Epithelial cell of esophagus (primary cell): Measurements from ENCODE around the gene CA10.
A peak's percentile ranks its signal among the peaks of the same experiment; 100 is the strongest.

ENCODE experiments used
- DNase-seq: peaks from one replicate; pipeline ENCODE4 v3.0.0; 2010; ENCODE audit warnings: low read depth
- H3K4me3 ChIP-seq: 2 replicates; pipeline ENCODE4 v1.5.1; 2011; ENCODE audit warnings: mild to moderate bottlenecking, low read length, control low read depth
- TF ChIP-seq, protein P1 (sequence below): IDR thresholded peaks from 2 replicates; pipeline ENCODE4 v1.5.1; 2011; ENCODE audit warnings: low read depth, mild to moderate bottlenecking, low read length, control low read depth, inconsistent platforms; ENCODE audit not compliant: insufficient read depth; ENCODE audit errors: missing control alignments

CA10 gene

GRCh38 chr17:51684214-51684613 is 474.3 kb downstream of the CA10 start:
- TF ChIP-seq, protein P1, sequence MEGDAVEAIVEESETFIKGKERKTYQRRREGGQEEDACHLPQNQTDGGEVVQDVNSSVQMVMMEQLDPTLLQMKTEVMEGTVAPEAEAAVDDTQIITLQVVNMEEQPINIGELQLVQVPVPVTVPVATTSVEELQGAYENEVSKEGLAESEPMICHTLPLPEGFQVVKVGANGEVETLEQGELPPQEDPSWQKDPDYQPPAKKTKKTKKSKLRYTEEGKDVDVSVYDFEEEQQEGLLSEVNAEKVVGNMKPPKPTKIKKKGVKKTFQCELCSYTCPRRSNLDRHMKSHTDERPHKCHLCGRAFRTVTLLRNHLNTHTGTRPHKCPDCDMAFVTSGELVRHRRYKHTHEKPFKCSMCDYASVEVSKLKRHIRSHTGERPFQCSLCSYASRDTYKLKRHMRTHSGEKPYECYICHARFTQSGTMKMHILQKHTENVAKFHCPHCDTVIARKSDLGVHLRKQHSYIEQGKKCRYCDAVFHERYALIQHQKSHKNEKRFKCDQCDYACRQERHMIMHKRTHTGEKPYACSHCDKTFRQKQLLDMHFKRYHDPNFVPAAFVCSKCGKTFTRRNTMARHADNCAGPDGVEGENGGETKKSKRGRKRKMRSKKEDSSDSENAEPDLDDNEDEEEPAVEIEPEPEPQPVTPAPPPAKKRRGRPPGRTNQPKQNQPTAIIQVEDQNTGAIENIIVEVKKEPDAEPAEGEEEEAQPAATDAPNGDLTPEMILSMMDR, result no peak
- DNase-seq, result no peak
- no peak overlapping the region for H3K4me3 ChIP-seq

DNA sequence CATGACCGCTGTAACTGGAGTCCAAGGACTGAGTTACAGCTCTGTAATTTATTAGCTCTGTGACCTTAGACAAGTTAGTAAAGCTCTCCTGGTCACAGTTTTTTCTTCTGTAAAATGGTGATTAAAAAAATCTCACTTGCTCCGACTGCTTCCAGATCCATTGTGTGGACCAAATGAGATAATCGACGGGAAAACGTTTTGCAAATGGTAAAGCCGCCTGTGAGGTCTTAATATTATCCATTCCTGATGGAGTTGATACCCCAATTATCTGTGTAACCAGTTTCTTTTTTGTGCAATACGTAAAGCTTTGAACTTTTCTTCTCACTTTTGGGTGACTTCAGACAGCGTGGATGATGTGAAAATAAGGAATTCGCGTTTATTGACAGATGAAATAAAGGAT is 475.2 kb downstream of the CA10 start:
- no peak overlapping the region for H3K4me3 ChIP-seq
- TF ChIP-seq, protein P1, result no peak
- DNase-seq, result no peak

DNA sequence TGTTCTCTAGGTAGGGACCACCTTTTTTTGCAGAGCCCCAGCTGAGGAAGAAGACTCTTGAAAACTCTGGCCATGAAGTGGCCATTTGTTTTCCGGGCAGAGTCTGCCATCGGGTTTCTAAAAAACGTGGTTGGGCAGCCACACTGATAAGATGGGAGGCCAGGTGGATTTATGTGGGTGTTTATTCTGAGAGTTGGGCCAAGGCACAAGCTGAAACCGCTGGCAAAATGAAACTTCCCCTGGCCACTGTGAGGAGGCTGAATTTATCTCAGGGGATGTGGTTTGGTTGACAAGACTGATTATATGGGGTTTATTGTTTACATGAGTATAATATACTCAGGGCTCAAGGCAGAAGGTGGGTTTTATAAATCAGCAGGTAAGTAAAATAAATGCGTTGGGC is 476.4 kb downstream of the CA10 start:
- TF ChIP-seq, protein P1, result no peak
- no peak for DNase-seq
- no peak overlapping the region for H3K4me3 ChIP-seq

DNA sequence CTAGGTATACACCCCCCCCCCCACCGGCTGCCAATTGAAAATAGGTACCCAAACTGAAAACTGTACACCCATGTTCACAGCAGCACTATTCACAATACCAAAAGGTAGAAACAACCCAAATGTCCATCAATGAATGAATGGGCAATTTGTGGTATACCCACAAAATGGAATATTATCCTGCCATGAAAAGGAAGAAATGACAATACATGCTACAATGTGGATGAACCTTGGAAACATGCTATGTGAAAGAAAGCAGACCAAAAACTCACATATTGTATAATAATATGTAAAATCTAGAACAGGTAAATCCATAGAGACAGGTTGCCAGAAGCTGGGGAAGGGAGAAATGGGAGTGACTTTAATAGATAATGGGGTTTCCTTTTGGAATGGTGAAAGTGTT is 480.6 kb downstream of the CA10 start:
- no peak for DNase-seq
- TF ChIP-seq, protein P1, result no peak
- no peak overlapping the region for H3K4me3 ChIP-seq

- DNase-seq, result no peak
- H3K4me3 ChIP-seq, result no peak overlapping the region
- TF ChIP-seq, protein P1, result no peak
These were observed 481.6 kb downstream of the CA10 start for GRCh38 chr17:51676691-51677487.

DNA sequence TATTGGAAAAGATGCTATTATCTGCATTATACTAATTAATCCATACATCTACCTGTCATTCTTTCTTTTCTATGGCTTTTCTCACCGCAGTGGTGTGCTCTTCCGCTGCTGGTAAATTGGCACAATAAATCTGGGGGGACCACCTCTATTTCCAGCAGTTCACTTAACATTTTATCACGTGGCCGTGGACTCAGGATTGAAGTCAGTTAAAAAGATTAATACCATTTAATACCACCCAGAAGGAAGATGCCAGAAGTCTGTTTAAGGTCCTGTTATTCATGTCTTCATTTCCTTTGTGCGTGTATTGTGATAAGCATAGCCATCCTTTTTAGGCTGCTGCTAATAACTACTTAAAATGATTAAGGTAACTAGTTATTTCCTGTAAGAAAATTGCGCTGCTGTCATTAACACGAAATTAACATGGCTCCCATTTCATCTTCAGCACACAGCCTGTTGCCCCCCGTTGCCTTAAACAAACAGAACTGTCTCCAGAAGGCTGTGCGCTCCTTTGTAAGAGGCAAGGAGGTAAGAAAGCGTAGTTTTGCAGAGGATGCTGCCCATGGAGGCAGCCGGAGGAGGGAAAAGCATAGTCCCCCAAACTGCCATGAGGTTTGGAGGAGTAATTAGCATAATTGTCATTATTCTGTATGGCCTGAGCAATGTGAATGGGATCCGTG is 483.8 kb downstream of the CA10 start:
- TF ChIP-seq, protein P1, result no peak
- no peak overlapping the region for H3K4me3 ChIP-seq
- DNase-seq, result no peak

- peak; percentile 26 for DNase-seq
- TF ChIP-seq, protein P1, result no peak
- no peak overlapping the region for H3K4me3 ChIP-seq
These were observed 485.4 kb downstream of the CA10 start for GRCh38 chr17:51673070-51673469.
